ENCODE data around the gene EDAR.

Gene EDAR

GRCh38 chr2:108923019-108923700, 65.9 kb downstream of the EDAR start:
- no peak for DNase-seq

DNA sequence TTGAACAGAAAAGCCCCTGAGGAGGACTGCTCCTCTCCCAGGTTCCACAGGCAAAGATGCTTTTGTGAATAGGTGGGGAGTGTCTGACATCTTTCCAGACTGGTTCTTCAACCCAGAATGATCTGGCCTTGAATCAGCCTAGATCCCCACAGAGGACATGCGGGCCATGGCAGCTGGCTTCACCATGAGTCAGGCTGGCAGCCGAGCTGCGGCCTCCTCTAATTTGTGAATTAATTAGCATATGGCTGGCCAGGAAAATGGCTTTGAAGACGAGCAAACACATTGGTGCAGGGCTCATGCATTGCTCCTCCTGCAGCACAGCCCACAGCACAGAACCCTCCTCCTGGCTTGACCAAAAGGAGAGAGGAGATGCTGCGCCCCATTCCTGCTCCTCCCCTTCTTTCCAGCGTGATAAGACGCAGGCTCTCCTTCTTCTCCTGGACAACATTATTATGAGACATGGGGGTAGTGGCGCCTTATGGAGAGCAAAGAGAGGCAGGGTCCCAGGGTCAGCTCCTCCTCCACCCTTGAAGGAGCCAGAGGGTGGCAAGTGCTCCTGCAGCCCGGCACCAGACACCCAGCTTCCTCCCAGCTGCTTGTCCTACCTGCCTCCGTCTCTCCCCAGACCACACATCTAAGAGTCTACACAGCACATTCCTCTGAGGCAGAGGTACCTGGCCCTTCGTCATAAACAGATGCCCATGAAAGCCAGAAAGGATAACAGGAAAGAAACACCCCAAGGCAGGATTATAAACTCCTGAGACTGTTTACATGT, 66.7 kb downstream of the EDAR start:
- no peak for DNase-seq

DNA sequence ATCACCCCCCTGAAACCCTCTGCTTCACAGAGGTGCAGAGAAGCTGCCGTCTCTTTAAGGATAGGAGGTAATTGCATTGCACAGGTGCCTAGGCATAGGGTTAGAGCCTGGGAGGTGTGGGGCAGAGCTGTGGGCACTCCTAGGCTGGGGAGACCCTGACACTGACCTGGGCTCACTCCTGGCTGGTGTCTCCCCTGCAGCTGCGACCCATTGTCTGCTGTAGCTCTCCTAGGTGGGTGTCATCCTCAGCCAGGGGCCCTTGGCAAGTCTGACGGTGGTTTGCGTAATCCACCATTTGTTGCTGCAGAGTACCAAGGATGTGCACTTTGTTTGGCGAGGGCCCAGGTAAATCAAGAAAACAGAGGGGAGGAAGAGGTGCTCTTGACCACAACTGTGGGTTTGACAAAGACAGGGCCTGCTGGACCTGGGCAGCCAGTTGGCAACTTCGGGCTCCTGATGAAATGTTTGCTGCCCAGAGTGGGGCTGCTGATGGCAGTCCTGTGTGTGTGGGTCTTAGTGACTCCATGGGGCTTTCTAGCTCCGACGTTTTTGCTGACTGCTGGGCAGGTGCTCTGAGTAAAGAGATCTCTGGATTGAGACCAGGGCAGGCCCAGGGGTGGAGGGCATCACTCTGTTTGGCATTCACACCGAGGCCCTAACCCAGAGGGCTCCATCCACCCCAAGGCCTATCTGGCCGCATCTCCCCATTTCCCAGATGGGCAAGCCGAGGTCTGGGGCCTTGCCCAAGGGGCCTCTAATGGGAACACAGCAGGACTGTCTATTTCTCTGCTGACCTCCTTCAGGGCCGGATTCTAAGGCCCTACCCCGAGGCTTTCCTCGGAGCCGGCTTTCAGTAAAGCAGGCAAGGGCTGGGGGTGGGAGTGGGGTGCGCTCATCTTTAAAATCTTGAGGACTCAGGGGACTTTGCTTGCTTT, 67.7 kb downstream of the EDAR start:
- no peak for DNase-seq

DNA sequence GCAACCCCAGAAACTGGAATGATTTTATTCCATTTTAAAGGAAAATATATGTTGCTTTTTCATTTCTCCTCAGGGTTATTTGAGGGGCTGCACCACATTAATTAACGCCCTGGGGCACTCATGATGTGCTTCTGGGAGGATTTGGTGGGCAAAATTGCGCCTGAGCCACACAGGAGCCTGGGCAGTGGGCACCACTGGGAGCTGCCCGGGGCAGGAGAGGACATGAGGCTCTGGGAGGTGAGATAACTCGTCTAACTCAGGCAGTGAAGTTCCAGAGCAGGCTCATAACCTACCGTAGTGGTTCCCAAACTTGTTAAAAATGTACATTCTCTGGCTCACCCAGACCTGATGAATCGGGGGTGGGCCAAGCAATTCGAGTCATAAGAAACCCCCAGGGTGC, 68.3 kb downstream of the EDAR start:
- DNase-seq, result no peak

DNA sequence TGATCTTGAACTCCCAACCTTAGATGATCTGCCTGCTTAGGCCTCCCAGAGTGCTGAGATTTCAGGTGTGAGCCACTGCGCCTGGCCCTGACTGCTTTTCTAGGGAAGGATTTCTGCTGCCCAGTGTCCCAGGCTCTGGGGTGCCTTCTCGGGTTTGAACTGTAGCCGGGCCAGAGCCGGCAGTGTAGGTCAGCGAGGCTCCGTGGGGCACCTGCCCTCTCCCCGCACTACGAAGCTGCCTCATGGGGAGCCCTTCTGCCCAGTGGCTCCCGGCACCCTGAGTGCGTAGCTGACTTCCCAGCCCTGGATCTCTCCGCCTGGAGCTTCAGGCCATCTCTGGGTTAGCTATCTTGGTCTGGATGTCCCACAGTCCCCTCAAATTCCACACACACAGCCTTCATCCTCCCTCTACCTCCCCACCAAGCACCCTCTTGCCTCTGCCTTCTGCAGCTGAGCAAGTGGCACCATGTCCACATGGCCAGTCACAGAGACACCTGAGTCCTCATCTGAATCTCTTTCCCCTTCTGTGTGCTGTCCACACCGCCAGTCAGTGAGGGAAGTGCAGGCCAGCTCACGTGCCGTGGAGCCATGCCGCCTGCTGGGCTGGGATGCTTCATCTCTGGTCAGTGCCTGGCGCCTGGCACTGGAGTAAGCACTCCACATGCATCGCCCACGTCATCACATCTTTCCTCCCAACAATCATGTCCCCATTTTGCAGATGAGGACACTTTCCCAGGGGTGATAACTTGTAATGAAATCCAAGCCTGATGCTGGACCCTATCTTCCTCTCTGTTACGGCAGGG, 69.2 kb downstream of the EDAR start:
- DNase-seq, result no peak

- no peak for DNase-seq
These were observed 70.1 kb downstream of the EDAR start for GRCh38 chr2:108918941-108919341.

- no peak for DNase-seq
These were observed 70.7 kb downstream of the EDAR start for GRCh38 chr2:108918156-108918874.

- DNase-seq, result no peak
These were observed 71.5 kb downstream of the EDAR start for GRCh38 chr2:108917526-108917925.

DNA sequence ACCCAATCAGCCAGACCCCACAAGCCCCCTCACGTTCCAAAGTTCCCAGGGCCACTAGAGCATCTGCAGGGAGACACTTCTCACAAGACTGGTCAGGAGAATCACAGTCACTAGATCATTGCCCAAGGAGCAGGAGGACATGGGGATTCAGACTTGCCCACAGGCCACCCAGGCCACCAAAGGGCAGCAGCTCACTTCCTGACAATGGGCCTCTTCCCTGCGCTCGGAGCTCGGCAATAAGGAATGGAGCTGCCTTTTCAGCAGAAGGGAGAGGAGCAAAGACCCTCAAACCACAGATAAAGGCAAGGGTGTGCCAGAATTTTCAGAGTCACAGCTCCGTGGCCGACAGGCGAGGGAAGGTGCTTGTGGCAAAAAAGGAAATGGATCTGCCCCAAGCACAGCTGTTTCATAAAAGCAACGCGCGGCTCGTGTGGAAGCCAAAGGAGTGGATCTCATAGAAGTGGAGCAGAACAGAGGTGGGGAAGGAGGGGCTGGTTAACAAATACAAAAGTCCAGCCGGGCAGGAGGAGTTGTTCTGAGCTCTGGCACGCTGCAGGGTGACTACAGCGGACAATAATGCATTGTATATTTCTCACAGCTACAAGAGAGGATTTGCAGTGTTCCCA, 72.1 kb downstream of the EDAR start:
- no peak for DNase-seq

DNA sequence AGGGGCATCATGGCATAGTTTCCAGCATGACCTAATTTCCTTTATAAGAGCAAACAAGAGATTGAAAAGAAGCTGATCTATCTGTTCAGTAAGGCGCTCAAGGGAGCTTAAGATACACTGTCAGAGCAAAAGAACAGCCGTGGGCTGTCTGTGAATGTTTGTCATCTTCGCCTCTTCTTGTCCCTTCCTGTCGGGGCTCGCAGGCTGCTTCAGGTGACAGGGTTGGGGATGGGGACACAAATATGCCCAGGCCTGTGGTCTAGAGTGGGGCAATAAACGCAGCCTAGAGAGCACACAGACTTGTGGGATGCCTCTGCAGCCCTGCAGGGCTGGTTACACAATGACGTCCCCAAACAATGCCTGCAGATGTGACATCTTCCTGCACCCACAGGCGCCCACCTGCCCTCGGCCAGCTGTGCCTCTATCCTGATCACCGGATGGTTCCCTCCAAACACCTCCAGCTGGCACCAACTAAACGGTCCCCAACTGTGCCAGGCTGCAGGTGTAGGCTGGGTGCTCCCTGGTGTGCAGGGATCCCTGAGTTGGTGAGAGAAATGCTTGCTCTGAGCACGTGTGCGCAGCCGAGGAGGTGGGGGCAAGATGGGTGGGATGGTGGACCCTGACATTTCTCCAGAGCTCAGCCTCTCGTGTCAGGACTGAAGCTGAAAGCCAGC, 72.8 kb downstream of the EDAR start:
- DNase-seq, result no peak

GRCh38 chr2:108912629-108912902, 76.5 kb downstream of the EDAR start:
- DNase-seq, result no peak

GRCh38 chr2:108911807-108912628, 77.0 kb downstream of the EDAR start:
- DNase-seq, result no peak

DNA sequence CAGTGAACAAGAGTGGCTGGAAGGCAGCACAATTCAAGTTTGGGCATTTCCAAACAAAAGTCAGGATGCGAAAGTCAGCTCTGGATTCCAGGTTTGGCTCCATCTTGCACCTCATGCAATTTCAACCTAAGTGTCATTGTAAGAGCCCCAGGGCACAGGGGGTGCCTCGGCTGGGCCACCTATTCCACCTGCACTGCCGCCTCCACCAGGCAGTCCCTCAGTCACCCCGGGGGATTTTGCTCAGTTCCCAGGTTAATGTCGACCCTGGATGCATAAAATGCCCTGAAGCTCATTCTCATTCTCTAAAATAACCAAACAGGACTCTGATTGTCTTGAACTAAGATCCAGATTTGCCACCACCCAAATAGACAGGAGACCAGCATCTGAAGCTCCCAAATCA, 77.6 kb downstream of the EDAR start:
- no peak for DNase-seq

- DNase-seq, result no peak
These were observed 78.3 kb downstream of the EDAR start for GRCh38 chr2:108910541-108911396.

GRCh38 chr2:108910011-108910431, 79.0 kb downstream of the EDAR start:
- DNase-seq, result no peak

GRCh38 chr2:108909275-108909823, 79.7 kb downstream of the EDAR start:
- no peak for DNase-seq

GRCh38 chr2:108908713-108909070, 80.3 kb downstream of the EDAR start:
- DNase-seq, result no peak

GRCh38 chr2:108907822-108908712, 81.0 kb downstream of the EDAR start:
- no peak for DNase-seq
